HG03571 (cell line): ENCODE measurements around the gene ABCC6.
"Not testable (repeated sequence)": the region's sequence is repeated elsewhere in the genome, so short reads cannot be mapped to it uniquely, and the experiment has no call there.

Experiments
- ATAC-seq: cut with Tn5 transposase; IDR thresholded peaks from one replicate; pipeline ENCODE4 v1.9.1; 2021; ENCODE audit not compliant: unreplicated experiment

The ABCC6 gene

DNA sequence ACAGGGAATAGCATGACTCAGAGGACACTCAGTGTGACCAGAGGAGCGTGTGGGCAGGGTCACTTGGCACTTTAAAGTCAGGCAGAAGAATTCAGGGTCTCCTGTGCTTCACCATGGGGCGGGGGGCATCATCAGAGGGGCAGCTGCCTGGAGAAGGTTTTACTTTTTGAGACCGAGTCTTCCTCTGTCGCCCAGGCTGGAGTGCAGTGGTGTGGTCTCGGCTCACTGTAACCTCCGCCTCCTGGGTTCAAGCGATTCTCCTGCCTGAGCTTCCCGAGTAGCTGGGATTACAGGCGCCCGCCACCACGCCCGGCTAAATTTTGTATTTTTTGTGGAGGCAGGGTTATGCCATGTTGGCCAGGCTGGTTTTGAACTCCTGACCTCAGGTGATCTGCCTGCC is 32.3 kb downstream of the ABCC6 start:
- not testable (repeated sequence) for ATAC-seq

DNA sequence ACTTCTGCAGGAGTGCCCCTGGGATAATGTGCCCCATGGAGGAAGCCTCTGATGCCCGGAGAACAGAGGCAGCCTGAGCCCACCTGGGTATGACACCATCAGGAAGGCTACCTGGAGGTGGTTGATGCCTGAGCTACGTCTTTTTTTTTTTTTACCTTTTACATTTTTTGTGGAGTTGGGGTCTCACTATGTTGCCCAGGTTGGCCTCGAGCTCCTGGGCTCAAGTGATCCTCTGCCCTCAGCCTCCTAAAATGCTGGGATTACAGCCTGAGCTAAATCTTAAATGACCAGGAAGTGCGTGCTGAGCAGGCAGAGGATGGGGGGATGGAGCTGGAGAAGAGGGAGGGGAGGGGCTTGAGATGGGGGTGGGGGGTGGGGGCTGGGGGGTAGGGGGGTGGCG is 32.7 kb downstream of the ABCC6 start:
- ATAC-seq: no peak

DNA sequence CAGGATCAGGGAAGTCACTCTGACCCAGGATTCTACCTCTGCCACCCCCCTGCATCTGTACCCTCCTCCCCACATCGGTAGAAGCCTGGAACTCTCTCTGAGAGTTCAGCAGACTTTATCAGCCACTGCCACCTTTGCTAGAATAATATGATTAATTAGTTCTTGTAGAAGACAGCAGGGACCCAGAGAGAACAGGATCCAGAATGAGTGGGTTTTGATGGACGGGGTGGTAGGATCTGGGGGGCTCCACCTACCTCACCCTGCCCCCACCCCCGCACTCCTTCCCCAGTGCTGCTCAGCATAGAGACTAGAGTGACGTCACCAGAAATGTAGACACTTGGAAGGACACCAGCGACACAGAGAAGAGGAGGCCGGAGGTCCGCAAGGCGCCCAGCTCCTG is 33.5 kb downstream of the ABCC6 start:
- ATAC-seq: no peak

DNA sequence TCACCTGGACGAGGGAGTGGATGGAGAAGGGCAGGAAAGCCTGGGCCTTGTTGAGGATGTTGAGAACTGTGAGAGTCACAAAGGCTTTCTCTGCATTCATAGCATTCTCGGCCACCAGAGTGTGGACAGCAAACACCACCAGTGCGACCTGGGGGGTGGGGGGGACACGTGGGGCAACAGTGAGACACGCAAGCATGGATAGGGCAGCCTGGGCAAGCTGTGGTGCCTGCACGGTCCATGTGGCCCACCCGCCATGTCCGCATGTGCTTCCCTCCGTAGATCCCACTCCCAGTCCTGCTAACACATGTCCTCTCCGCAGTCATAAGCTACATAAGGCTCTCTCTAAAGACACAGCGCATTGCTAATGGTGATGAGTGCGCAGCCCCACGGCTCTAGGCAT is 34.5 kb downstream of the ABCC6 start:
- no peak for ATAC-seq

GRCh38 chr16:16186820-16187219 is 36.5 kb downstream of the ABCC6 start:
- no peak for ATAC-seq

- no peak for ATAC-seq
Measured at GRCh38 chr16:16185095-16185494, 38.2 kb downstream of the ABCC6 start.

- no peak for ATAC-seq
Measured at GRCh38 chr16:16184594-16184993, 38.7 kb downstream of the ABCC6 start.

DNA sequence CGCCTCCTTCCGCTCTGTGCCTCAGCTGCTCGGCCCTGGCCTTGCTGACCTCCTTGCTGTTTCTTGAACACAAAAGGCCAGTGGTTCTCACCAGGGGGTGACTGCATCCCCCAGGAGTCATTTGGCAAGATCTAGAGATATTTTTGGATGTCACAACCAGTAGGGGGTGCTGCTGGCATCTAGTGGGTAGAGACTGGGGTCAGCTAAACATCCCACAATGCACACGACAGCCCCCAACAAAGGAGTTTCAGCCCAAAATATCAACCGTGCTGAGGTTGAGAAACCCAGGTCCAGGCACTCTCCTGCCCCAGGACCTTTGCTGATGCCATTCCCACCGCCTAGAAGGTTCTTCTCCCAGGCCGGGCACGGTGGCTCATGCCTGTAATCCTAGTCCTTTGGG is 39.7 kb downstream of the ABCC6 start:
- no peak for ATAC-seq

GRCh38 chr16:16182918-16183317 is 40.4 kb downstream of the ABCC6 start:
- no peak for ATAC-seq

DNA sequence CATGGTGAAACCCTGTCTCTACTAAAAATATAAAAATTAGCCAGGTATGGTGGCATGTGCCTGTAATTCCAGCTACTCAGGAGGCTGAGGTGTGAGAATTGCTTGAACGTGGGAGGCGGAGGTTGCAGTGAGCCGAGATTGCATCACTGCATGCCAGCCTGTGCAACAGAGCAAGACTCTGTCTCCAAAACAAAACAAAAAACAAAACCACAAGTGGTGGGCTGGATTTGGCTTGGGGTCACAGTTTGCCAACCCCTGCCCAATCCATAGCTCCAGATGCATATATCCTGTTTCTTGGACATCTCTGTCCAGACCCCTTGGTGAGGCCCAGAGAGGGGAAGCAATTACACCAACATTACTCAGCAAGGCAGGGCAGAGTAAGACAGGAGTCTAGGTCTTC is 41.5 kb downstream of the ABCC6 start:
- not testable (repeated sequence) for ATAC-seq

DNA sequence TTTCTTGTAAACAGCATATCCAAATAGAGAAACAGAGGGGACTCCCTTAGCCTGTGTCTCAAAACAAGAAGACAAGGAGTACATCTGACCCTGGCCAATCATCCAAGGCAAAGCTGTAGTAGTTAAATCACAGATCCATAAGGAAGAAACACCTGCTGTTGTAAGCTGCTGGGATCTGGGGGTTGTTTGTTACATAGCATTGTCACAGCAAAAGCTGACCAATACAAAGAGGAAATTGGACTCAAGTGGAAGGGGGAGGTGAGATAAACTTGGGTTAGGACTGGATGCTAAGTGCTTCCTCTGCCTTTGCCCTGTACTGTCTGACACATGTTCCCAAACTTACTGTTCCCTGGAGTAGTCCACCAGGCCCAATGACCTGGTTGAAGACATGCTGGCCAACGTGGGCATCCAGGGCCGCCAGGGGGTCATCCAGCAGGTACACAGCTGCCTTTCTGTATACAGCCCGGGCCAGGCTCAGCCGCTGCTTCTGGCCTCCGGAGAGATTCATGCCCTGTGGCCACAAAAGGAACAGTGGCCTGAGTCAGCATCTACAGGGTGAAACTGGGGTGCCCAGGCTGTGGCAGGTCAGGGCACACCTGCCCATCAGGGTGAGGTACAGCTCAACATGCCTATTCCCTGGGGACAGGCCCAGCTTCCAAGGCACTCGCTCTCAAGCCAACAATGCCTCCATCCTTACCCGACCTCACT is 44.7 kb downstream of the ABCC6 start:
- no peak for ATAC-seq

DNA sequence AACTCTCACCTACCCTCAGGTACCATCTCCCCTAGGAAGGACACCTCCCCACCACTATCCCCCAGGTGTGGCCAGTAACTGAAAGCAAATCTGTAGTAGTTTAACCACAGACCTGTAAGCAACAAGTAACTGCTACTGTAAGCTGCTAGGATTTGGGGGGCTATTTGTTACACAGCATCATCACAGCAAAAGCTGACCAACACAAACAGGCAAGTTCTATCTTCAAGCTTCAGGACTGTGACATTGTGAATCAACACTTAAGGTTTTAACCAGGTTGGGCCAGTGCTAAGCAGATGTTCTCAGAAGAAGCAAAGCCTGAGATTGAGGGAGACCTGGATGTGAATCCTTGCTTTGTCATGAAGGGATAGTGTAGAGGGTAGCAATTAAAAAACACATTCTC is 47.0 kb downstream of the ABCC6 start:
- ATAC-seq: no peak

- ATAC-seq: no peak
Measured at GRCh38 chr16:16175296-16175695, 48.0 kb downstream of the ABCC6 start.

DNA sequence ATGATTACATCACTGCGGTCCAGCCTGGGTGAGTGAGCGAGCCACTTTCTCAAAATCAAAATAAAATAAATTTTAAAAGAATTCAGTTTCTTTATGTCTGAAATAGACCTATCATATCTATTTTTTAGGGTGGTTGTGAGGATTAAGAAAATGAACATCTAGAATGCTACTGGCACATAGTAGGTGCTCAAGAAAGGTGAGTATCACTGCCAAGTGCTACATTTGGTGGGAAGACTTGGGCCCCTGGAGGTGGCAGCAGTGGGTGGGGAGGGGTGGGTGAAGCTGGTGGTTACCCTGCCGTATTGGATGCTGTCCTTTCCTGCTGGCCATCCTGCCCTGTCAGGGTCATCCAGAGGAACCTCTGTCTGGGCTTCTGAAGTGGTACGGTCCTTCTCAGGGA is 50.3 kb downstream of the ABCC6 start:
- ATAC-seq: no peak

DNA sequence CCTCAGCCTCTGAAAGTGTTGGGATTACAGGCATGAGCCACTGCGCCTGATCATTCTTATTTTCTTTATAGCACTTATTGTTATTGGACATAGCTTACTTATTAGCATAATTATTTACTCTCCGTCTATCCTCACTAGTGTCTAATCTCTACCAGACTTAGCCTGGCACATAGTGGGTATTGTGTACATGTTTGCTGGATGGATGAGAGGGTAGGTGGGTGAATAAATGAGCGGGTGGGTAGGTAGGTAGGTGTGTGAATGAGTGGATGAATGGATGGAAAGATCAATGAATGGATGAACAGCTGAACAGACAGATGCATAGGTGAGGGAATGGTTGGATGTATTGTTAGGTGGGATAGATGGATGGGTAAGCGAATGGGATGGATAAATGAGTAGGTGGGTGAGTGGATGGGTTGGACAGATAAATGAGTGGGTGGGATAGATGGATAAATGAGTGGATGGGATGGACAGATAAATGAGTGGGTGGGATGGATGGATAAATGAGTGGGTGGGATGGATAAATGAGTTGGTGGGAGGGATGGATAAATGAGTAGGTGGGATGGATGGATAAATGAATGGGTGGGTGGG is 51.9 kb downstream of the ABCC6 start:
- ATAC-seq: no peak

- no peak for ATAC-seq
Measured at GRCh38 chr16:16169615-16170014, 53.7 kb downstream of the ABCC6 start.

GRCh38 chr16:16168431-16168830 is 54.9 kb downstream of the ABCC6 start:
- no peak for ATAC-seq

DNA sequence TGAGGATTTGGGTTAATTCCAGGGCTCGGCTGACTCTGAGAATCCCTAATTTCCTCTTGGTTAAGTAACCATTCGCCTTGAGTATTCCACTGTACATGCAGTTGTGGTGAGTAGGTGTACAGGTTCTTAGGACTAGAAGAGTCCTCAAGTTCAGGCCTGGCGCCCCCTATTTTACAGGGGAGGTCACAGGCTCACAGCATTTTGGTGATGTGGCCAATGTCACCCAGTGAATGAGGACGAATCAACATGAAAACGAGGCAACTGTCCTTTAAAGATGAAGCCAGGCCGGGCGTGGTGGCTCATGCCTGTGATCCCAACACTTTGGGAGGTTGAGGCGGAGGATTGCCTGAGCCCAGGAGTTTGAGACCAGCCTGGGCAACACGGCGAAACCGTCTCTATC is 55.4 kb downstream of the ABCC6 start:
- ATAC-seq: no peak

GRCh38 chr16:16166949-16167348 is 56.3 kb downstream of the ABCC6 start:
- ATAC-seq: no peak

- no peak for ATAC-seq
Measured at GRCh38 chr16:16166085-16166484, 57.2 kb downstream of the ABCC6 start.

DNA sequence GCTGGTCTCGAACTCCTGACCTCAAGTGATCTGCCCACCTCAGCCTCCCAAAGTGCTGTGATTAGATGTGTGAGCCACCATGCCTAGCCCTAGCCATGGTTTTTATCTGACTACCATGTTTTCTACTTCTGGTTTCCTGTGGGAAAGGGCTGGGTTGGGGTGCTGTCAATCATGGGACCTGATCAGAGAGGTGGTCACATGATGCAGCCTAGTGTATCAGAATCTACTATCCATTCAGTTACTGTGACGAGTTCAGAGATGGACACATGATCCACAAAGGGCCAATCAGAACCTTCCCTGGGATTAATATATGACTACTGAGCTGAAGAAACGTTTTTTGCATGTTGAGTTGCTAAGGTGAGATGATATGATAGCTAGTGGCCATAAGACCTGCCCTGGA is 59.1 kb downstream of the ABCC6 start:
- ATAC-seq: no peak

GRCh38 chr16:16163571-16163970 is 59.7 kb downstream of the ABCC6 start:
- no peak for ATAC-seq

- ATAC-seq: no peak
Measured at GRCh38 chr16:16163109-16163508, 60.2 kb downstream of the ABCC6 start.
